ENCODE measurements around the gene MADD. TPM values are rescaled to one million over a fixed set of nuclear protein-coding genes. Genes with fewer than 3 reads are reported as not detected.

The MADD gene
- total RNA-seq, 1 donor from 2014 or later: 39.7 TPM

- DNase-seq (ENCODE audit: extremely low read depth, low read depth, low spot score): no peak
Measured at GRCh38 chr11:47336595-47336994, 66.7 kb downstream of the MADD start.

GRCh38 chr11:47337229-47337924 lies 67.4 kb downstream of the MADD start:
- no peak for DNase-seq (ENCODE audit: extremely low read depth, low read depth, low spot score)

DNA sequence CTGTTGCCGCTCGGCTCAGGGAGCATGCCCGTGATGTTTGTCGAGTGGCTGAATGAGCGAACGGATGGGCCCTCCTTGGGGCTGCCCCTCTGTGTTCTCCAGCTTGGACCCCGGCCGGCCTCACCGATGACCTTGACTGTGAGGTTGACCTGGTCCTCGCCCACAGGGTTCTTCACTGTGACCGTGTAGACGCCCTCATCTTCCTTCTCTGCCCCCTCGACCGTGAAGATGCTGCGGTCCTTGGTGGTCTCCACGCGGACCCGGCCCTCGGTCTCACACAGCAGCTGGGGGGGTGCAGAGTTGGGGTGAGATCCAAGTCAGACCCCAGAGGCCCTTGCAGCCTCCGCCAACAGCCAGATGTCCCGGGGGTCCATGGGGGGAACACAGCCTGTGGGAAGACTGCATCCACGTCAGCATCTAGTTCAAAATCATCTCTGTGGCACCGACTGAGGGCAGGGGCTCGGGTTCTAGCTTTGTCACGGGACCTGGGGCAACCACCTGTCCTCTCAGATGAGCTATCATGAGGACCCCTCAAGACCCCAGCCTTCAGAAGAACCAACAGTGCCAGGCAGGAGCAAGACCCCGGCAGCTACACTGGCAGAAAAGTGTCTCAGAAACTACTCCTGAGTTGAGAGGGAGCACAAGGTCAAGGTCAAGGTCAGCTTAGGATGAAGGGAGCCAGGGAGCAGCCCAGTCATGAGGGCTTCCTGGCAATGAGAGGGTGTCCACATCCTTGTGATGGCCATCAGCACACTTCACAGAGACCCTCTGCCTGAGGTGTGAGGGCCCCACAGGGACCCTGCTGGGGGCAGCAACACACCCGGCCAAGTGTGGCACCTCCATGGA lies 68.7 kb downstream of the MADD start:
- no peak for DNase-seq (ENCODE audit: extremely low read depth, low read depth, low spot score)

DNA sequence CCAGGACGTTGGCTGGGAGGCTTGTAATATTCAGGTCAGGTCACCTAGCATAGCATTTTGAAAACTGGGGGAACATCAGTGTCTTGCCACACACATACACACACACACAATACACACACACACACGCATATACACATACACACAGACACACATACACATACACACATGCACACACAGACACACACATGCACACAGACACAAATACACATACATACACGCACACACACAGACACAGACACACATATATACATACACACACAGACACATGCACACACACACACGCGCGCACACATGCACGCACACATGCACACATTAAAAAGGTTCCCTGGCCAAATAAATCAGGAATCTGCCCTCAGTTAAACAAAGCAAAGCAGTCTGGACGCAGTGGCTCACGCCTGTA lies 70.1 kb downstream of the MADD start:
- DNase-seq (ENCODE audit: extremely low read depth, low read depth, low spot score): no peak

GRCh38 chr11:47340980-47341775 lies 71.2 kb downstream of the MADD start:
- no peak for DNase-seq (ENCODE audit: extremely low read depth, low read depth, low spot score)

DNA sequence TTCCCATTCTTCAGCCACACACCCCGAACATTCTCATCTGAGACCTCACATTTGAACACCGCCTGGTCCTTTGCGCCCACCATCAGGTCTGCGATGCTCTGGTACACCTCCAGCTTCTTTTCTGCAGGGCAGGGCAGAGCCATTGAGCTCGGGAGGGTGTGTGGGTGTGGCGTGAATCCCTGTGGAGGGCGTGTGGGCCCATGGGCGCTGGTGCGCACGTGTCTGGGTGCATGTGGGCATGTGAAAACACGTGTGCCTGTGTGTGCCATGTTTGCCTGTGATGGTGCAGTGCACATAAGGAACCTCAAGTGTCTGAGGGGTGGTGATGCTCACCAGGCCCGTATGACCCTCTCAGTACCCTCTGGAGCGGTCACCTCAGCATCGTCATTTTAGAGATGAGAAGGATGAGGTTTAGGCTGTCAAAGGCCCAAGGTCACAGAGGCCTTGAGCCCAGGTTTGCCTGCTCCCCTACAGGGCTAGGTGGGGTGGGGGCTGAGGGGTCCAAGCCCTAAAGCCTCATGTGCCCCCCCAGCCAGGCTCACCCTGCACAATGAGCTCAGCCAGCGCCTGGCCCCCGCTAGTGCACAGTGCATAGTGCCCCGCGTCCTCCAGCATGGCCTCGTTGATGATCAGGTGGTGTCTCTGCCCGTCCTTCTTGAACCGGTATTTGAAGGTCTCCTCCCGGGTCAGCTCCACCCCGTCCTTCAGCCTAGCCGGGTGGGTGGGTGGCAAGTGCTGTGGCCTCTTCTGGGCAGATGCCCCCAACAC lies 72.3 kb downstream of the MADD start:
- DNase-seq (ENCODE audit: extremely low read depth, low read depth, low spot score): no peak

DNA sequence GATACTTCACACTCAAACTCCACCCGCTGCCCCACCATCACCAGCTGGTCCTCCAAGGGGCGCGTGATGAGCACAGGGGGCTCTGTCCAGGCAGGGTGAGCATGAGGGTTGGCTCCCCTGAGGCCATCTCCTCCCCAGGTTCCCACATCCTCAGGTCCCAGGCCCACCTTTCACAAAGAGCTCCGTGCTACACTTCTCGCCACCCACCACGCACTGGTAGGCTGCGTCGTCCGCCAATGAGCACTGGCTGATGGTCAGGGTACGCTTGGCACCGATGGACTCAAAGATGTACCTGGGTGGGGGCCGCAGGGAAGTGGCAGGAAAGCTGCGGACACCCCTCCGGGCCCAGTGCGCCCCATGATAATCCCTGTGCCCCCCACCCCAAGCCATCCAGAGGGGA lies 72.9 kb downstream of the MADD start:
- DNase-seq (ENCODE audit: extremely low read depth, low read depth, low spot score): no peak

DNA sequence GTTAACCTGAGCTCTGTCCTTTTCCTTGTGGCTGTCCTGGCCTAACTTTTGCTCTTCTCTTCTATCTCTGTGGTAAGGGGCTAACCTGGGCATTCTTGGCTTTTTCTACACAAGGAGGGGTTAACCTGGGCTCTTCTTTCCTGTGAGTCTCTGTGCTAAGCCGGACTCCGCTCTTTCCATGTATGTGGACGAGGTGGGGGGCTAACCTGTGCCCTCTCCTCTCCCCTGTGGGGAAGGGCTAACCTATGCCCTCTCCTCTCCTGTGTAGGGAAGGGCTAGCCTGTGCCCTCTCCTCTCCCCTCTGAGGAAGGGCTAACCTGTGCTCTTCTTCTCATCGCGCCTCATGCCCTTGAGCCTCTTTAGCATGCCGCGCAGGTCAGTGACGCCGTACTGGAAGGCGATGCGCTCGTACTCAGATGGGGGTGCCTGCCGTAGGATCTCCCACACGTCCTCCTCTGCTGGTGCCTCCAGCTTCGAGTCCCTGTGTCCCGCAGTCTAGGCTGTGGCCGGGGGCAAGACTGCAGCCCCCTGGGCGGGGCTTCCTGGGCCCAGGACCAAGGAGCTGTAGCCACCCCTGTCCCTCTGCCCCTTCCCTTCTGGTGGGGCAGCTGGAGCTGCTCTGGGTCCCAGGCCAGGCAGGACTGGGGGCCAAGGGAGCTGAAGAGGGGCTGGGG lies 76.1 kb downstream of the MADD start:
- no peak for DNase-seq (ENCODE audit: extremely low read depth, low read depth, low spot score)

DNA sequence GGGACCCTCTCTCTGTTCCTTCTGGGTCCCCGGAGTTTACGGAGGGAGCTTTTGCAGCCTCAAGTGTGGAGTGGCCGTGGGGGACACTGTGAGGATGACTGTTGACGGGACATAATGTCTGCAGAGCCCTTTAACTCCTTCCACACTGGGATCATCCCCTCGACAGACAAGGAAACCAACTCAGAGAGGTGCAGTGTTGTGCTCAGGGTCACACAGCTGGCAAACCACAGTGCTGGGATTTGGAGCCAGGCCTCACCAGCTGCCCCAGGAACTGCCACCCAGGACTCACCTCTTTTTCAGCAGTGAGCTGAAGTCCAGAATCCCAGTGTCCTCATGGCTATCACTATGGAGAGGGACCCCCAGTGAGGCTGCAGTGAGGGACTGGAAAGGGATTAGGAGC lies 77.2 kb downstream of the MADD start:
- DNase-seq (ENCODE audit: extremely low read depth, low read depth, low spot score): no peak

- no peak for DNase-seq (ENCODE audit: extremely low read depth, low read depth, low spot score)
Measured at GRCh38 chr11:47348131-47348802, 78.3 kb downstream of the MADD start.

- DNase-seq (ENCODE audit: extremely low read depth, low read depth, low spot score): no peak
Measured at GRCh38 chr11:47348859-47349258, 78.9 kb downstream of the MADD start.

DNA sequence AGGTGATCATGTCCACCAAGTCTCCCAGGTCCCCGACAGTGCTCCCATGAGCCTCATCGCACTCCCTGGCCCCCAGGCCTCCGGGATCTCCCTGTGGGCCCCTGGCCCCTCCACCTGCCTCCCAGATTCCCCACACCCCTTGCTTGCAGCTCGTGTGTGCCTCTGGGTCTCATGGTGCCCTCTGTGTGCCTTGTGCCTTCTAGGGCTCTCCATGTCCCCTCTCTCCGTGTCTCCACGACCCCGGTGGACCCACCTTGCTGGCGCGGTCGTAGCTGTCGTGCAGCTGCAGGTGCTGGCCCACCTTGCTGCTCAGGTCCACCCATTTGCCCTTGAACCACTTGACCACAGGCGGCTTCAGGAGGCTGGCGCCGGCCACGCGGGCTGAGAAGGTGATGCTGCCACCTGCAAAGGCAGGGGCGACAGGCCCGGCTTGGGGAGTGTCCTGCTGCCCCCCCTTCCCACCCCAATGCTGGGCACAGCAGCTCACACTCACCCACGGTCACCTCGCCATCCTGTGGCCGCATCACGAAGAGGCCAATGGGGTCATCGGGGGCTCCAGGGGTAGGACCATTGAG lies 79.7 kb downstream of the MADD start:
- no peak for DNase-seq (ENCODE audit: extremely low read depth, low read depth, low spot score)

DNA sequence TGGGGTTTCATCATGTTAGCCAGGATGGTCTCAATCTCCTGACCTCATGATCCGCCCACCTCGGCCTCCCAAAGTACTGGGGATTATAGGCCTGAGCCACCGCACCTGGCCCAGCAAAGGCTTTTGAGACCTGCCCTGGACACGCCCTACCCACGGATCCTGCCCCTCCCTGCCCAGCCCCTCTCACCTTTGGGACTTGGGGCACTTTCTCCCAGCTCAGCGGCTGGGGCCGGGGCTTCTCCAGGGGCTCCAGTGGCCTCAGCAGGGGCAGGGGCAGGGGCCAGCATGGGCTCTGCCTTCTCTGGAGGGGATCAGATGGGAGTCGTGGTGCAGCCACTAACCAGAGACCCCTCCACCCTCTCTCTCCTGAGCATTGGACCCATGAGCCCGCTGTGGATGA lies 80.4 kb downstream of the MADD start:
- DNase-seq (ENCODE audit: extremely low read depth, low read depth, low spot score): no peak

DNA sequence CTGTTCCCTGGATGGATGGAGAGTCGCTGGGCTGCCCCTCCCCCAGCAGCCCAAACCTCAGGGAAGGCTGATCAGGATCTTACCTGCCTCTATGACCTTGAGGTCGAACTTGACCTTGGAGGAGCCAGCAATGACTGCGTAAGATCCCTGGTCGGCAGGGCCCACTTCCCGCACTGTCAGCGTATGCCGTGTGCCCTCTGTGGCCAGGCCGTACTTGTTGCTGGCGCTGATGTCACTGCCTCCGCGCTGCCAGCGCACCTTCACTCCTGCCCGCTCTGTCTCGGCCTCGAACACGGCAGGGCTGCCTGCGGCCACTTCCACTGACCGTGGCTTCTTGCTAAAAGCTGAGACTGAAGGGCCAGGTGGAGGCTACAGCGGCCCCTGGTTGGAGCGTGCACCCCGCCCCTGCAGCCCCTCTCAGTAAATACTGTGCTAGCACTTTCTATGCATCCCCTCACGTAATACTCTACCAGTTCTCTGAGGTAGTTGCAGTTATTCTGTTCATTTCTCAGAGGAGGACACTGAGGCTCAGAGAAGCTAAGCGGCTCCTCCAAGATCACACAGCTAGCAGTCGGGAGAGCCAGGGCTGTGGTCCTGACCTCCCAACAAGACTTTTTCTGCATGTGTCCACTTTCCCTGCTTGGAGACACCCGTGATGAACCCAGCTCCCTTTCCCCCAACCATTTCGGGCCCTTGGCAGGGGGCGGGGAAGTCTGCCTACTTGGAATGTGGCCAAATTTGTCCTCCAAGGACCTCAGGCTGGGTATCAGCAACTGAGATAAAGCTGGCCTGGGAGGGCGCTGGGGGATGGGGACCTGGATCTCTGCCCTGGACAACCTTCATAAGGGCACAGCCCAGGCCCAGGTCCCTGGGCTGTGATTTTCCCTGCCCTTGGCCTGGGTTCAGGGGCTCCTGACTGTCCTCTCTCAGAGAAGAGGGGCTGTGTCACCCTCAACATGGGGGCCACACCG lies 81.5 kb downstream of the MADD start:
- no peak for DNase-seq (ENCODE audit: extremely low read depth, low read depth, low spot score)

GRCh38 chr11:47352556-47352955 lies 82.6 kb downstream of the MADD start, which contains the start of gene MYBPC3:
TSS of gene MYBPC3 (minus strand) at chr11:47352702. CDS start at chr11:47352647, 55 bp downstream.
- DNase-seq (ENCODE audit: extremely low read depth, low read depth, low spot score): no peak

- DNase-seq (ENCODE audit: extremely low read depth, low read depth, low spot score): no peak
Measured at GRCh38 chr11:47353978-47354774, 84.2 kb downstream of the MADD start.

DNA sequence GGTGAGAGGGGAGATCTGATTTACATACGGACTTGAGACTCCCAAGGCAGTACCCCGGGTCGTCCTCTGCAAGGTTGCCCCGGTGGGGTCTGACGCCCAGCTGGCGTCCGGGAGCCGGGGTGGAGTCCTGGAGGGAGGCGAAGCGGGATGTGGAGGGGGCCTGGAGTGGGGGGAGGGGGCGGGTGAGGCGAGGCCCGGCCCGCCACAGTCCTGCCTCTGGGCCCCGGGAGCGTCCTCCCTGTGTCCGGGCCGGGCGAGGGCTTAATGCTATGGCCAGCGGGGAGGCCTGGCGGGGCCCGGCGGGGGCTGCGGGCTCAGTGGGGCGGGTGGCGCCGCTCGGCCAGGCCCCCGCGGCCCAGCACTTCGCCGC lies 85.0 kb downstream of the MADD start:
- DNase-seq (ENCODE audit: extremely low read depth, low read depth, low spot score): no peak
